Trophoblast cell (in vitro differentiated cells and primary cell): ENCODE measurements around the gene PSMB4.

Source experiments
- DNase-seq, 2 donors: peaks; one replicate each; pipeline ENCODE4 v3.0.0-alpha.2; 2016
- H2AFZ ChIP-seq: 2 replicates; pipeline ENCODE4 v1.6.1; 2013; ENCODE audit warnings: low read length, moderate library complexity, mild to moderate bottlenecking; ENCODE audit not compliant: insufficient read depth, poor library complexity
- H2AK5ac ChIP-seq: 2 replicates; pipeline ENCODE4 v1.6.1; 2013; ENCODE audit warnings: mild to moderate bottlenecking, low read length
- H2BK120ac ChIP-seq: 2 replicates; pipeline ENCODE4 v1.6.1; 2013; ENCODE audit warnings: low read length, mild to moderate bottlenecking, moderate library complexity; ENCODE audit not compliant: insufficient read depth, poor library complexity
- H2BK12ac ChIP-seq: 2 replicates; pipeline ENCODE4 v1.6.1; 2013; ENCODE audit warnings: mild to moderate bottlenecking, low read length, moderate library complexity
- H2BK5ac ChIP-seq: 2 replicates; pipeline ENCODE4 v1.6.1; 2013; ENCODE audit warnings: low read length, low read depth, moderate library complexity, mild to moderate bottlenecking; ENCODE audit not compliant: poor library complexity
- H3K14ac ChIP-seq: 2 replicates; pipeline ENCODE4 v1.6.1; 2013; ENCODE audit warnings: mild to moderate bottlenecking, low read length
- H3K18ac ChIP-seq: 2 replicates; pipeline ENCODE4 v1.6.1; 2013; ENCODE audit warnings: mild to moderate bottlenecking, low read length
- H3K23ac ChIP-seq: 2 replicates; pipeline ENCODE4 v1.6.1; 2013; ENCODE audit warnings: low read length
- H3K27ac ChIP-seq: 2 replicates; pipeline ENCODE4 v1.5.1; 2013; ENCODE audit warnings: low read depth, mild to moderate bottlenecking, inconsistent platforms, low read length, moderate library complexity
- H3K27me3 ChIP-seq: 2 replicates; pipeline ENCODE4 v1.6.1; 2013; ENCODE audit warnings: inconsistent platforms, mild to moderate bottlenecking, low read length, moderate library complexity; ENCODE audit not compliant: insufficient read depth
- H3K36me3 ChIP-seq, 2 experiments: 1 replicate in 1 of 2; 2 replicates in 1 of 2; pipeline ENCODE4 v1.6.1; 2013; ENCODE audit warnings: low read length in 2 of 2, mild to moderate bottlenecking in 2 of 2, moderate library complexity in 1 of 2; ENCODE audit not compliant: insufficient read depth in 2 of 2, control insufficient read depth in 1 of 2
- H3K4ac ChIP-seq: 2 replicates; pipeline ENCODE4 v1.6.1; 2013; ENCODE audit warnings: low read depth, mild to moderate bottlenecking, low read length, moderate library complexity
- H3K4me1 ChIP-seq, 2 experiments: 1 replicate in 1 of 2; 2 replicates in 1 of 2; pipeline ENCODE4 v1.6.1; 2013; ENCODE audit warnings: low read length in 2 of 2, mild to moderate bottlenecking in 2 of 2, moderate library complexity in 1 of 2; ENCODE audit not compliant: insufficient read depth in 2 of 2, control insufficient read depth in 1 of 2
- H3K4me2 ChIP-seq: 2 replicates; pipeline ENCODE4 v1.6.1; 2013; ENCODE audit warnings: inconsistent platforms, mild to moderate bottlenecking, low read length, moderate library complexity
- H3K4me3 ChIP-seq: 2 replicates; pipeline ENCODE4 v1.5.1; 2013; ENCODE audit warnings: mild to moderate bottlenecking, low read depth, low read length, inconsistent platforms
- H3K79me1 ChIP-seq: one replicate; pipeline ENCODE4 v1.6.1; 2013; ENCODE audit warnings: low read length
- H3K79me2 ChIP-seq: 2 replicates; pipeline ENCODE4 v1.6.1; 2013; ENCODE audit warnings: low read length, mild to moderate bottlenecking; ENCODE audit not compliant: control insufficient read depth, insufficient read depth, poor library complexity
- H3K9ac ChIP-seq: 2 replicates; pipeline ENCODE4 v1.6.1; 2013; ENCODE audit warnings: mild to moderate bottlenecking, low read length
- H3K9me3 ChIP-seq: 2 replicates; pipeline ENCODE4 v1.6.1; 2013; ENCODE audit warnings: low read depth, mild to moderate bottlenecking, control low read depth, inconsistent platforms, low read length; ENCODE audit not compliant: insufficient read depth
- H4K12ac ChIP-seq: 2 replicates; pipeline ENCODE4 v1.6.1; 2013; ENCODE audit warnings: low read depth, mild to moderate bottlenecking, low read length, moderate library complexity
- H4K8ac ChIP-seq: 2 replicates; pipeline ENCODE4 v1.6.1; 2013; ENCODE audit warnings: low read depth, mild to moderate bottlenecking, low read length, moderate library complexity
- H4K91ac ChIP-seq: one replicate; pipeline ENCODE4 v1.6.1; 2013; ENCODE audit warnings: low read depth, mild to moderate bottlenecking, low read length, moderate library complexity
- WGBS: extraction: QIAGEN DNeasy Blood & Tissue Kit; methylation state at CpG from one replicate; pipeline ENCODE4 v1.1.7; 2013; ENCODE audit warnings: missing lambda C conversion rate; ENCODE audit not compliant: insufficient read length, insufficient coverage; ENCODE audit errors: extremely low coverage; 5-methylcytosine and 5-hydroxymethylcytosine counted together

The PSMB4 gene

GRCh38 chr1:151368393-151369301 is 30.7 kb upstream of the PSMB4 start:
- Histone ChIP-seq H3K9ac (no peak overlapping the region), H3K14ac (no peak overlapping the region), H3K9me3 (peaks cover 13% of the 10 kb centered on the region), H2BK12ac (no peak overlapping the region), H3K4me1 (peaks cover 0 to 4% of the 10 kb centered on the region in 2 experiments), H2AFZ (no peak overlapping the region), H3K23ac (no peak overlapping the region), H2BK120ac (no peak overlapping the region), H4K8ac (no peak overlapping the region), H2AK5ac (no peak overlapping the region), H3K27me3 (no peaks in the 10 kb centered on the region), H3K27ac (no peak overlapping the region), H4K12ac (no peak overlapping the region), H2BK5ac (no peak overlapping the region), H3K79me2 (peaks cover 2% of the 10 kb centered on the region), H3K79me1 (peaks cover 2% of the 10 kb centered on the region), H3K36me3 (peaks cover 2 to 3% of the 10 kb centered on the region in 2 experiments), H3K4me3 (no peak overlapping the region), H3K4ac (no peak overlapping the region), H3K18ac (no peak overlapping the region), H4K91ac (no peak overlapping the region), H3K4me2 (no peak overlapping the region)
- no peak for DNase-seq
- WGBS = no CpG with 5 or more reads among the region's 20 CpGs

GRCh38 chr1:151369302-151369610 is 30.1 kb upstream of the PSMB4 start:
- H3K4me1 ChIP-seq = peaks cover 0 to 4% of the 10 kb centered on the region in 2 experiments
- no peak overlapping the region for H3K9ac ChIP-seq
- no peak overlapping the region for H2BK5ac ChIP-seq
- H2BK12ac ChIP-seq = no peak overlapping the region
- H3K14ac ChIP-seq = no peak overlapping the region
- H3K4me3 ChIP-seq = no peak overlapping the region
- peaks cover 11% of the 10 kb centered on the region for H3K9me3 ChIP-seq
- no peak overlapping the region for H3K18ac ChIP-seq
- no peak overlapping the region for H4K12ac ChIP-seq
- no peak overlapping the region for H3K4me2 ChIP-seq
- peaks cover under 1 to 3% of the 10 kb centered on the region in 2 experiments for H3K36me3 ChIP-seq
- H4K91ac ChIP-seq = no peak overlapping the region
- H3K23ac ChIP-seq = no peak overlapping the region
- no peak overlapping the region for H3K27ac ChIP-seq
- H3K27me3 ChIP-seq = no peaks in the 10 kb centered on the region
- peaks cover 2% of the 10 kb centered on the region for H3K79me2 ChIP-seq
- no peak overlapping the region for H4K8ac ChIP-seq
- H2AFZ ChIP-seq = no peak overlapping the region
- WGBS = no CpG with 5 or more reads among the region's 7 CpGs
- peaks cover 2% of the 10 kb centered on the region for H3K79me1 ChIP-seq
- no peak overlapping the region for H3K4ac ChIP-seq
- H2BK120ac ChIP-seq = no peak overlapping the region
- DNase-seq = no peak
- no peak overlapping the region for H2AK5ac ChIP-seq

GRCh38 chr1:151369621-151370048 is 29.7 kb upstream of the PSMB4 start:
- Histone ChIP-seq H3K9ac (no peak overlapping the region), H2AFZ (no peak overlapping the region), H3K4me1 (peaks cover 0 to 4% of the 10 kb centered on the region in 2 experiments), H3K27me3 (no peaks in the 10 kb centered on the region), H3K79me2 (peaks cover 2% of the 10 kb centered on the region), H3K18ac (no peak overlapping the region), H3K4me2 (no peak overlapping the region), H4K91ac (no peak overlapping the region), H2BK120ac (no peak overlapping the region), H3K23ac (no peak overlapping the region), H3K27ac (no peak overlapping the region), H3K36me3 (peaks cover 0 to 3% of the 10 kb centered on the region in 2 experiments), H2BK5ac (no peak overlapping the region), H3K79me1 (peaks cover 2% of the 10 kb centered on the region), H3K9me3 (peaks cover 9% of the 10 kb centered on the region), H3K4me3 (no peak overlapping the region), H3K4ac (no peak overlapping the region), H4K8ac (no peak overlapping the region), H2AK5ac (no peak overlapping the region), H3K14ac (no peak overlapping the region), H4K12ac (no peak overlapping the region), H2BK12ac (no peak overlapping the region)
- no peak for DNase-seq
- no CpG with 5 or more reads among the region's 15 CpGs for WGBS

- Histone ChIP-seq H2AK5ac (no peak overlapping the region), H3K9me3 (peaks cover 6% of the 10 kb centered on the region), H3K4ac (no peak overlapping the region), H3K27me3 (no peaks in the 10 kb centered on the region), H2BK12ac (no peak overlapping the region), H4K91ac (no peak overlapping the region), H3K9ac (no peak overlapping the region), H4K12ac (no peak overlapping the region), H2BK120ac (no peak overlapping the region), H3K23ac (no peak overlapping the region), H3K4me3 (no peak overlapping the region), H3K79me1 (peaks cover 2% of the 10 kb centered on the region), H3K4me2 (no peak overlapping the region), H3K79me2 (peaks cover 2% of the 10 kb centered on the region), H3K27ac (no peak overlapping the region), H2BK5ac (no peak overlapping the region), H4K8ac (no peak overlapping the region), H3K18ac (no peak overlapping the region), H3K36me3 (peaks cover 0 to 1% of the 10 kb centered on the region in 2 experiments), H2AFZ (peak overlapping the region; percentile 53), H3K14ac (no peak overlapping the region), H3K4me1 (peaks cover 0 to 4% of the 10 kb centered on the region in 2 experiments)
- no peak for DNase-seq
- WGBS = no CpG with 5 or more reads among the region's 6 CpGs
Observed at GRCh38 chr1:151370211-151370911, 29.0 kb upstream of the PSMB4 start.
